HG03196 (cell line): ENCODE results near the gene ZPBP.
A peak's percentile ranks its signal among the peaks of the same experiment; 100 is the strongest.

ENCODE experiments used
- ATAC-seq: cut with Tn5 transposase; IDR thresholded peaks from one replicate; pipeline ENCODE4 v1.9.1; 2021; ENCODE audit not compliant: unreplicated experiment

The ZPBP gene

GRCh38 chr7:50092579-50093491 is at the start of gene ZPBP:
Gene ZPBP, minus strand, starts transcription at chr7:50093246. Its CDS starts 52 bp downstream, at chr7:50093194.
- ATAC-seq, result peak; percentile 82

- no peak for ATAC-seq
Observed at GRCh38 chr7:50142425-50143017, 49.5 kb upstream of the ZPBP start.

- ATAC-seq, result no peak
Observed at GRCh38 chr7:50141854-50142253, 48.8 kb upstream of the ZPBP start.

GRCh38 chr7:50141131-50141530 is 48.1 kb upstream of the ZPBP start:
- no peak for ATAC-seq

GRCh38 chr7:50140688-50141087 is 47.6 kb upstream of the ZPBP start:
- no peak for ATAC-seq

- no peak for ATAC-seq
Observed at GRCh38 chr7:50138101-50138500, 45.1 kb upstream of the ZPBP start.

GRCh38 chr7:50125766-50126165 is 32.7 kb upstream of the ZPBP start:
- no peak for ATAC-seq

- ATAC-seq, result no peak
Observed at GRCh38 chr7:50121286-50121685, 28.2 kb upstream of the ZPBP start.

- ATAC-seq, result peak; percentile 59
Observed at GRCh38 chr7:50119815-50120637, 27.0 kb upstream of the ZPBP start.

GRCh38 chr7:50112250-50112649 is 19.2 kb upstream of the ZPBP start:
- no peak for ATAC-seq

- ATAC-seq, result no peak
Observed at GRCh38 chr7:50101873-50102272, 8.8 kb upstream of the ZPBP start.

- no peak for ATAC-seq
Observed at GRCh38 chr7:50095634-50096033, 2.6 kb upstream of the ZPBP start.

GRCh38 chr7:50088463-50089129 is 4.5 kb downstream of the ZPBP start:
- ATAC-seq, result no peak

GRCh38 chr7:50085344-50085743 is 7.7 kb downstream of the ZPBP start:
- no peak for ATAC-seq

GRCh38 chr7:50073093-50073492 is 20.0 kb downstream of the ZPBP start:
- no peak for ATAC-seq

- ATAC-seq, result peak; percentile 77
Observed at GRCh38 chr7:50069613-50070012, 23.4 kb downstream of the ZPBP start.

- ATAC-seq, result peak; percentile 61
Observed at GRCh38 chr7:50068850-50069551, 24.0 kb downstream of the ZPBP start.

- no peak for ATAC-seq
Observed at GRCh38 chr7:50068026-50068425, 25.0 kb downstream of the ZPBP start.

GRCh38 chr7:50062951-50063350 is 30.1 kb downstream of the ZPBP start:
- ATAC-seq, result no peak

GRCh38 chr7:50056131-50056530 is 36.9 kb downstream of the ZPBP start:
- no peak for ATAC-seq
